Endodermal cell (in vitro differentiated cells): Measurements from ENCODE around the gene KIZ. TPM values are rescaled to one million over a fixed set of nuclear protein-coding genes. Genes with fewer than 3 reads are reported as not detected.
A peak's percentile ranks its signal among the peaks of the same experiment; 100 is the strongest.

Experiments used
- DNase-seq: peaks from one replicate; pipeline ENCODE4 v3.0.0-alpha.2; 2017
- H3K27ac ChIP-seq: 2 replicates; pipeline ENCODE4 v1.5.1; 2013; ENCODE audit warnings: mild to moderate bottlenecking, low read depth, low read length, moderate library complexity
- H3K27me3 ChIP-seq: 2 replicates; pipeline ENCODE4 v1.6.1; 2013; ENCODE audit warnings: mild to moderate bottlenecking, low read length, moderate library complexity; ENCODE audit not compliant: insufficient read depth, control insufficient read depth, poor library complexity, severe bottlenecking
- H3K36me3 ChIP-seq: 2 replicates; pipeline ENCODE4 v1.7.0; 2013; ENCODE audit warnings: mild to moderate bottlenecking, low read length, moderate library complexity; ENCODE audit not compliant: control insufficient read depth, insufficient read depth
- H3K4me1 ChIP-seq: one replicate; pipeline ENCODE4 v1.7.0; 2013; ENCODE audit warnings: low read length; ENCODE audit not compliant: control insufficient read depth, insufficient read depth
- H3K4me3 ChIP-seq: 2 replicates; pipeline ENCODE4 v1.5.1; 2013; ENCODE audit warnings: mild to moderate bottlenecking, low read length, moderate library complexity
- H3K9ac ChIP-seq: 2 replicates; pipeline ENCODE4 v1.6.1; 2013; ENCODE audit warnings: mild to moderate bottlenecking, low read length, moderate library complexity; ENCODE audit not compliant: poor library complexity, severe bottlenecking; ENCODE audit errors: extremely low read depth
- H3K9me3 ChIP-seq: 2 replicates; pipeline ENCODE4 v1.6.1; 2013; ENCODE audit warnings: mild to moderate bottlenecking, low read length, moderate library complexity; ENCODE audit not compliant: control insufficient read depth
- H3K27ac Mint-ChIP-seq: 2 replicates; pipeline ENCODE4 v1.8.0; 2020; ENCODE audit warnings: mixed read lengths
- H3K27me3 Mint-ChIP-seq: 2 replicates; pipeline ENCODE4 v1.8.0; 2021; ENCODE audit warnings: mild to moderate bottlenecking, mixed read lengths; ENCODE audit not compliant: insufficient read depth
- H3K36me3 Mint-ChIP-seq: 2 replicates; pipeline ENCODE4 v1.8.0; 2020; ENCODE audit warnings: low read depth, mixed read lengths
- H3K4me1 Mint-ChIP-seq: 2 replicates; pipeline ENCODE4 v1.8.0; 2020; ENCODE audit warnings: mixed read lengths
- H3K4me3 Mint-ChIP-seq: 2 replicates; pipeline ENCODE4 v1.8.0; 2020; ENCODE audit warnings: mild to moderate bottlenecking, moderate library complexity, mixed read lengths
- H3K9me3 Mint-ChIP-seq: 2 replicates; pipeline ENCODE4 v1.8.0; 2020; ENCODE audit warnings: mild to moderate bottlenecking, mixed read lengths
- CTCF ChIP-seq: fragments of 200-600 bp; sonication (generic); conservative IDR thresholded peaks from 2 replicates; pipeline ENCODE4 v1.5.0; 2021; ENCODE audit warnings: antibody characterized with exemption, mild to moderate bottlenecking
- WGBS, 2 experiments: methylation state at CpG; one replicate each; pipeline versions ENCODE4 v1.1.5 to v1.1.7; 2013; ENCODE audit warnings: missing lambda C conversion rate in 2 of 2, mixed read lengths in 1 of 2; ENCODE audit not compliant: insufficient coverage in 1 of 2, insufficient read length in 1 of 2; 5-methylcytosine and 5-hydroxymethylcytosine counted together
- total RNA-seq, 2 donors: library from RNA; stranded (reverse); fragmentation: NEBNext Ultra II Directional in 1 of 2; extraction: Animal tissue kit (Norgen Biotek cat#: 25700) in 1 of 2; gene quantifications; 2 replicates in 1 of 2; 3 replicates in 1 of 2; pipeline ENCODE4 v1.2.1, GENCODE V29; 2021

Gene KIZ
- total RNA-seq, 2 donors from 2014 or later = 50.3 to 50.8 TPM

- H3K9ac ChIP-seq = no peak overlapping the region
Observed at GRCh38 chr20:21238818-21239536, 113.1 kb downstream of the KIZ start.

DNA sequence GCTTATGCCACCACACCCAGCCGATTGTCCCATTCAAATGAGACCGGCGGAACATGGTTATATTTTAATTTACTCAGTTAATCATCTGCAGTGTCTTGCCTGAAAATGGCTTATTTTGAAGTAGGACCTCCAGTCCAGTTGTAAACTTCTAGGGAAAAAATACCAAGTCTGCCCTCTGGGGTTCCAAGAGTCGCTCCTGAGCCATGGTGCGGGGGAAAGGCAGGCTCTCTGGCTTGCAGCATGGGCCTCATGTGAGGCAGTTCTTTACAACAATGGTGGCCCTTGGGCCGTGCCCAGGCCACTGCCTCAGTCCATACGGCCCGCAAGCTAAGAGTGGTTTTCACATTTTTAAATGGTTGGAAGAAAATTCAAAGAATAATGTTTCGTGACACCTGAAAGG, 114.5 kb downstream of the KIZ start:
- no peaks in the 10 kb centered on the region for H3K36me3 ChIP-seq
- H3K9me3 ChIP-seq = no peaks in the 10 kb centered on the region
- peaks cover 24% of the 10 kb centered on the region for H3K36me3 Mint-ChIP-seq
- no peaks in the 10 kb centered on the region for H3K4me1 ChIP-seq
- peaks cover 6% of the 10 kb centered on the region for H3K4me1 Mint-ChIP-seq
- no peaks in the 10 kb centered on the region for H3K27me3 ChIP-seq
- H3K27me3 Mint-ChIP-seq = no peaks in the 10 kb centered on the region
- DNase-seq = peak; percentile 75
- H3K27ac ChIP-seq = no peak overlapping the region
- H3K9ac ChIP-seq = no peak overlapping the region
- no peak overlapping the region for H3K4me3 ChIP-seq
- 94% methylated on average over 7 to 9 of the region's 9 CpGs for WGBS, 2 experiments
- H3K27ac Mint-ChIP-seq = no peak overlapping the region
- H3K9me3 Mint-ChIP-seq = no peaks in the 10 kb centered on the region
- H3K4me3 Mint-ChIP-seq = no peak overlapping the region
- TF ChIP-seq CTCF = peak; percentile 69

More at GRCh38 chr20:21238818-21239536, 113.1 kb downstream of the KIZ start:
- no peaks in the 10 kb centered on the region for H3K4me1 ChIP-seq
- TF ChIP-seq CTCF = no peak
- WGBS, 2 experiments = 91 to 100% methylated on average over 4 to 6 of the region's 6 CpGs
- DNase-seq = no peak
- Mint-ChIP-seq H3K4me3 (no peak overlapping the region), H3K36me3 (peaks cover 15% of the 10 kb centered on the region), H3K27ac (no peak overlapping the region), H3K27me3 (no peaks in the 10 kb centered on the region), H3K9me3 (no peaks in the 10 kb centered on the region), H3K4me1 (peaks cover 20% of the 10 kb centered on the region)
- H3K27ac ChIP-seq = no peak overlapping the region
- no peaks in the 10 kb centered on the region for H3K36me3 ChIP-seq
- no peaks in the 10 kb centered on the region for H3K9me3 ChIP-seq
- H3K4me3 ChIP-seq = no peak overlapping the region
- H3K27me3 ChIP-seq = no peaks in the 10 kb centered on the region

GRCh38 chr20:21241406-21241805, 115.5 kb downstream of the KIZ start:
- no peak for DNase-seq
- no peaks in the 10 kb centered on the region for H3K4me1 ChIP-seq
- no peak overlapping the region for H3K27ac ChIP-seq
- Mint-ChIP-seq H3K9me3 (no peaks in the 10 kb centered on the region), H3K27ac (no peak overlapping the region), H3K4me3 (no peak overlapping the region), H3K36me3 (peaks cover 27% of the 10 kb centered on the region), H3K27me3 (no peaks in the 10 kb centered on the region), H3K4me1 (no peaks in the 10 kb centered on the region)
- H3K9me3 ChIP-seq = no peaks in the 10 kb centered on the region
- no peaks in the 10 kb centered on the region for H3K36me3 ChIP-seq
- no peak overlapping the region for H3K9ac ChIP-seq
- no peaks in the 10 kb centered on the region for H3K27me3 ChIP-seq
- no peak overlapping the region for H3K4me3 ChIP-seq
- WGBS, 2 experiments = 80 to 91% methylated on average over 6 to 7 of the region's 7 CpGs
- no peak for TF ChIP-seq CTCF
